Hindlimb muscle (tissue), 1 donor: ENCODE data around the gene LSM4. TPM values are rescaled to one million over a fixed set of nuclear protein-coding genes. Genes with fewer than 3 reads are reported as not detected.
"Not testable (repeated sequence)": the region's sequence is repeated elsewhere in the genome, so short reads cannot be mapped to it uniquely, and the experiment has no call there.

Experiments
- DNase-seq: peaks from one replicate; pipeline ENCODE4 v3.0.0-alpha.2; 2013
- polyA plus RNA-seq: library from polyadenylated mRNA; unstranded; fragments of 120-200 nt; gene quantifications from one replicate; pipeline ENCODE4 v1.2.1, GENCODE V29; 2013; ENCODE audit not compliant: insufficient read length

LSM4 gene
- polyA plus RNA-seq, 1 donor, result 93.0 TPM

DNA sequence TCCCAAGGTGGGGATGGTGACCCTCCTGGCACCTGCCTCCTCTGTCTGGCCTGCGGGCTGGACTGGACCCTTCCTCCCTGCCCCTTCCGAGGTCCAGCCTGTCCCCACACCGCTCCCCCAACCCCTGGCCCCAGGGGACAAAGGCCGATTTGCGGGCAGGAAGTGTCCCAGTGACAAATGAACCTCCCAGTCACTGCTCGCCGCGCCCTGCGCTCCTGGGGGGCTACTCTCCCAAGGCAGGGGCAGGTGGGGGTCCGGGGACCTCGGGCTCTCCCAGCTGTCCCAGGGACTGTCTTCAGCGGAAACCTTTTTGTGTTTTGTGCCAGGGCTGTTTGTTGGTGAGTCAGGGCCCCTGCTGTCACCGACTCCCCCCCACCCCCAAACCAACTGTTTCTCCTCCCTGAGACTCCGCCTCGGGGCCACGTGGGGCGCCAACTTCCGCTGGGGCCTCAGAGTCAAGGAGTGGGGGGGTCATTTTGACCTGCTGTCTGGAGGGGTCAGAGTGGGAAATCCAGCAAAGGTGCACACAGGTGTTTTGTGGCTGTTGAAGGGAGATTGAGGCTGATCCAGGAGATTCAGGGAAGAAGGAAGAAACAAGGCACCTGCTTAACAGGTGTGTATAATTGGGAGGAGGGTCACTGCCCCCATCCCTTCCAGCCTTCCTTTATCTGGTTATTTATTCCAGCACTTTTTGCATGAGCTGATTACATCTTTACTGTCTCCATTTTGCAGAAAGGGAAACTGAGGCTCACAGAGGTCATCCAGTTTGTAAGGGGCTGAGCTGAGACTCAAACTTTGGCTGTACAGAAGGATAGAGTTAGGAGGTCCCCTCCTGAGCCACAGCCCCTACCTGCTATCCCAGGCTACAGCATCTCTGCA lies 18.4 kb upstream of the LSM4 start:
- no peak for DNase-seq

DNA sequence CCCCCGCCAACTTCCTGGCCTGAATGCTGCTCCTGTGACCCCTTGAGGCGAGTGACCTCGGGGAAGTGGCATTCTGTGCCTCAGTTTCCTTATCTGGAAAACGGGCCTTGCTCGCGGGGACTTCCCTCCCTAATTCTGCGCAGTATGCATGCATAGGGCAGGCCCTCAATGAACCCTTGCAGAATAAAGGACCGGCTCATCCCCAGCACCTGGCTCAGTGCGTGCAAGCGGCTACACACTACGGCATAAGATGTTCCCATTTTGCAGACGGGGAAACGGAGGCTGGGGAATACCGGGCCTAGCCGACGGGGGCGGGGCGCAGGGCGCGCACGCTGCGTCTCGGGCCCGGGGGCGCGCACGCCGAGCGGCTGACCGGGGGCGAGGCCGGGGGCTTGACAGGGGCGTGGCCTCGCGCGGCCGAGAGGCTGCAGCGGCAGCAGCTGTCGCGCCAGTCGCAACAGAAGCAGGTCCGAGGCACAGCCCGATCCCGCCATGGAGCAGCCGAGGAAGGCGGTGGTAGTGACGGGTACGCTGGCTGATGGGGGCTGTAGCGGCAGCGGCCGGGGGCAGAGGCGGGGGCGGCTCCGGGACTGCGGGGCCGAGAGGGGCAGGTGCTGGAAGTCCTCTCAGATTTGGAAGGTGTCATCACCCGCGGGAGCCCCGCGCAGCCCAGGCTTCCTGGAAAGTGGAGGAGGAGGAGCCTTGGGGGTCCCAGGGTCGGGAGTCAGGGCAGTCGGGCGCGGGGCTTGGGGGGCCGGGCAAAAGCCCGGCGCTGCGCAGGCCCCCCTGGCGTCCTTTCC lies 17.5 kb upstream of the LSM4 start, which contains the start of gene PGPEP1:
TSS of gene PGPEP1 (plus strand) at position 409 of the 800 bp plus-strand sequence. CDS start at position 493, 84 bp downstream.
- DNase-seq, result peak; percentile 77

DNA sequence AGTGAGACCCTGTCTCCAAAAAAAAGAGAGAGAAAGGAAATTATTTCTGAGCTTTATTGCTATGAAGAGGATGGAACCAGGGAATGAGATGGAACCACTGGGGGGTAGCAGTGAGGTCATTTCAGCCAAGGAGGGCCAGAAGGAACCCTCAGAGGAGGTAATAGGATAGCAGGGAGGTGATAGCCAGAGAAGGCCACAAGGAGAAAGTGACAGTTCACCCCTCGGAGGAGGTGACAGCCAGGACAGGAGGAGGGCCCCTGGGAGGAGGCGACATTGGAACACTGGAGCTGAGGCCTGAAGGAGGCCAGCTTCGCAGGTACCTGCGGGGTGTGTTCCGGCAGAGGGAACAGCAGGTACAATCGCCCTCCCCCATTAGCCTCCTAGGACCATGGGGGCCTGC lies 16.8 kb upstream of the LSM4 start:
- no peak for DNase-seq

- DNase-seq, result no peak
Measured at GRCh38 chr19:18338541-18338940, 15.7 kb upstream of the LSM4 start.

DNA sequence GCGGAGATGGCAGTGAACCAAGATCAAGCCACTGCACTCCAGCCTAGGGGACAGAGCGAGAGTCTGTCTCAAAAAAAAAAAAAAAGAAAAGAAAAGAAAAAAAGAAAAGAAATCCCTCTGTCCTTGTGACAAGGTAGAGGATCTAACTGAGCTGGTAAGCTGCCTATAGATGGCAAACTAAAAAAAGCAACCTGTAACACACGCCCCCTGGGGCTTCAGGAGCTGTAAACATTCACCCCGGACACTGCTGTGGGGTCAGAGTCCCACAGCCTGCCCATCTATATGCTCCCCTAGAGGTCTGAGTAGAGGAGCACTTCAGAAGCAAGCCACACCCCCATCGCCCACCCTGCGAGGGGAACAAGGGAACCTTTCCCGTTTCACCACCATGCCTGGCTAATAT lies 13.2 kb upstream of the LSM4 start:
- DNase-seq, result no peak

- DNase-seq, result no peak
Measured at GRCh38 chr19:18333680-18334079, 10.8 kb upstream of the LSM4 start.

DNA sequence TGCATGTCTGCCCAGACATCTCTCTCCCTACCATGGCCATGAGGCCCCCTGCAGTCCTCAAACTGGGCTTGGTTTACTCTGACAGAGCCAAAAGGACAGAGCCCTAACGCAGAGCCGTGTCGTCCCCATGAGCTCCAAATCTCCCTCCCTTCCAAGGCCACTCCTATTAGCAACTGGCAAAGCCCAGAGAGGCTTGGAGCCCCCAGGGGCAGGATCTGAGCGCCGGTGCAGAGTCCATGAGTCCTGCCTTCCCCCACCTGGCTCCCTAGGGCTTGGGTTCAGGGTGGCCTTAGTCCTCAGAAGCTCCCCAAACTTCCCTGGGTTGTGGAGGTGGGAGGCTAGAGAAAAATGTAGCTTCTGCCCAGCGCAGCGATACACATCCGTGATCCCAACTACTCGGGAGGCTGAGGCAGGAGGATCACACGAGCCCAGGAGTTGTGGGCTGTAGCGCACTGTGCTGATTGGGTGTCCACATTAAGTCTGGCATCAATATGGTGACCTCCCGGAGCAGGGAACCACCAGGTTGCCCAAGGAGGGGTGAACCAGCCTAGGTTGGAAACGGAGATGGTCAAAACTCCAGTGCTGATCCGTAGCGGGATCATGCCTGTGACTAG lies 10.1 kb upstream of the LSM4 start:
- DNase-seq, result no peak

- no peak for DNase-seq
Measured at GRCh38 chr19:18330868-18331267, 8.0 kb upstream of the LSM4 start.

DNA sequence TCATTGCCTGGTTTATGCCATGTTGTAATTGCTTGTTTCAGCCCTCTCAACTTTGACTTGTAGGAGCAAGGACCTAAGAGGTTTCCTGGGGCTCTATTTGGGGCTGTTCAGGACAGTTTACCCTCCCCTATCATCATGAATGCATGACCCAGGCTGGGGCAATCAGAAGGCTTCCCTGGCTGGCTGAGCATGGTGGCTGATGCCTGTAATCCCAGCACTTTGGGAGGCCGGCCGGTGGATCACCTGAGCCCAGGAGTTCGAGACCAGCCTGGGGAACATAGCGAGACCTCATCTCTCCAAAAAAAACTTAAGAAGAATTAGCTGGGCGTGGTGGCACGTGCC lies 6.1 kb upstream of the LSM4 start:
- no peak for DNase-seq

DNA sequence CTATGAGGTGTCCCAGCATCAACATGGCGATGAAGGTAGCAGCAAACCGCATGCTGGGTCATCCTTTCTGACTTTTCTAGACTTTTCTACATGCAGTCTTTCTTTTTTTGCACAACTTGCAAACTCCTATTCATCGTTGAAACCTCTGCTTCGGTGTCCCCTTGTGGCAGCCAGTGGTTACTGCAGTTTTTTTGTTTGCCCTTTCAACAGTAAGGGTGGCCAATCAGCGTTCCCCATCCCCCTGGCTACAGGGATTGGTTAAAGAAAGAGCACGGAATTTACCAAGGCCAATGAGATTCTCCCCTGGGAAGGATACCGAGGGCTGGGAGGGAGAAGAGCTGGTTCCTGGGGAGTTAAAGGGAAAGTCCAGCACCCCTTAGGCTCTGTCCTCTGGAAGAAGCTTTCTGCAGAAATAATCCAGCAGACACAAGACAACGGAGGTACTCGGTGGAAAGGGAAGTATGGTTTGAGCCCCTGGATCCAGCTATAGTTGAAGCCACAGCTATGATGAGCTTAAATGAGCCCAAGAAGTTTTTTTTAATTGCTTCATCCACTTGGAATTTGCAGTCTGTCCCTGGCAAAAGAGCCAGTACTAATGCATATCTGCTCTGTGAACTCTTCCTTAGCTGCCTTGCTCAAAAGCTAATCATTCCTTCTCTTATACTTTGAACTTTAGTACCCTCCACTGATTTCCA lies 5.6 kb upstream of the LSM4 start:
- DNase-seq, result peak; percentile 97

GRCh38 chr19:18326772-18327171 lies 3.9 kb upstream of the LSM4 start:
- DNase-seq, result no peak

GRCh38 chr19:18324373-18324731 lies 1.5 kb upstream of the LSM4 start:
- not testable (repeated sequence) for DNase-seq

DNA sequence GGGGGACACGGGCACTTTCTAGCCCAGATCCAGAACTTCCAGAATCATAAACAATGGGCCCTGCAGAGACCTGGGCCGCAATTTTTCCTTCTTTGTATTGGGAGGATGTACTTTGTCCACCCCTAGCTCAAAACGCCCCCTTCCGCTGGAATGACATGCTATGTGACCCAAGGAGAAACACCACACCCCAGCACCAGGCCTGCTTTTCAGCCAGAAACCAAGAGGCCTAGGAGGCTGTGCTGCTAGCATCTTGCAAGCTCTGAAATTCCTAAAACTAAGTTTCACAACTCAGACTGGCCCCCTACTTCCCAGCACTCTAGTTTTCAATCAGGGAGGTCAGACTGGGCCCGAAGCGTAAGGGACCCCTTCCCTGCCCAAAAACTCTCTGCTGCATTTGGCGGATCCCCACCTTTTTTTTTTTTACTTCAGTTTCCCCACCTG lies 538 bp downstream of the LSM4 start:
- no peak for DNase-seq

DNA sequence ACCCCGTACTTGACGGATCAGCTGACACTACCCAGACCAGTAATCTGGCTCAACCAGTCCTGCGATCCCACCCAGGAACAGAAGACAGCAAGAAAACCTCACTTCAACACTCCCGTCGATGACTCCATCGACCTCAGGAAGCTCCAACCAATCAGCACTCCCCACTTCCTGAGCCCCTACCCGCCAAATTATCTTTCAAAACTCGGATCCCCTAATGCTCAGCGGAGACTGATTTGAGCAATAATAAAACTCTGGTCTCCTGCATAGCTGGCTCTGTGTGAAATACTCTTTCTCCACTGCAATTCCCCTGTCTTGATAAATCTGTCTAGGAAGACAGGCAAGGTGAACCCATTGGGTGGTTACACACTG lies 1.2 kb downstream of the LSM4 start:
- DNase-seq, result no peak

- DNase-seq, result no peak
Measured at GRCh38 chr19:18320865-18321733, 1.8 kb downstream of the LSM4 start.

DNA sequence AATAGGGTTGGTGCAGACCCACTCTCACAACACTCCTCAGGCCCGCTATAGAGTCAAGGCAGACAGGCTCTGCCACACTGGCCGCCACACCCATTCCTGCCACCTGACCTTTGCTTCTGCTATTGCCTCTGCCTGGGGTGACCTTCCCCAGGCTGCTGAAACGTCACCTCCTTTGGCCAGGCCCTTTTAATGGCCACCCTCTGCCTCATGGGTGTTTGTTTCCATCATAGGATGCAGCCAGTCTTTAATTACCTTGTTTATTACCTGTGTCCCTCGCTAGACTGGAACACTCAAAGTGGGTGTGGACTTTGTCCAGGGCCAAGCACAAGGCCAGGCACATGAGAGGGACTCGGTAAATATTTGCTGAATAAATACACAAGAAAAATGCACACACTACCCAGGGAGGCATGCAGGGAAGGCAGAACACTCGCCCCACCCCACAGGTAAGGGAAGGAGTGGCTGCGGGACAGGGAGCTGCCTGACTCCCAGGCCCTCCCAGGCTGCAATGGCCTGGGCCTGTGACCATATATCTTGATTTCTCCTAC lies 3.2 kb downstream of the LSM4 start:
- no peak for DNase-seq

- DNase-seq, result no peak
Measured at GRCh38 chr19:18317961-18318800, 4.7 kb downstream of the LSM4 start.

- no peak for DNase-seq
Measured at GRCh38 chr19:18313398-18313797, 9.5 kb downstream of the LSM4 start.

- no peak for DNase-seq
Measured at GRCh38 chr19:18312092-18312534, 10.8 kb downstream of the LSM4 start.

GRCh38 chr19:18311502-18312091 lies 11.3 kb downstream of the LSM4 start:
- DNase-seq, result no peak
